A673 (cell line): Measurements from ENCODE around the gene TAC3. TPM values are rescaled to one million over a fixed set of nuclear protein-coding genes. Genes with fewer than 3 reads are reported as not detected.

Experiments used
- BruUV-seq: library from RNA; stranded (reverse); fragments of 400-500 nt; replicated peaks from 2 replicates; lab custom pipeline; 2021; lab: Mats Ljungman, UMichigan
- CTCF ChIA-PET: fragments of 300-600 bp; sonication (Branson Sonifier 250); formaldehyde crosslinking; loops from one replicate; lab custom pipeline; 2022; ENCODE audit warnings: antibody characterized with exemption; lab: Charles Lee
- POLR2A ChIA-PET: fragments of 300-600 bp; sonication (Branson Sonifier 250); formaldehyde crosslinking; loops from one replicate; lab custom pipeline; 2022; ENCODE audit warnings: antibody characterized with exemption; ENCODE audit not compliant: low non-redundant PET; lab: Charles Lee
- DNase-seq: peaks from one replicate; pipeline ENCODE4 v3.0.0-alpha.2; 2015; ENCODE audit warnings: low spot score
- H3K27ac ChIP-seq: fragments of 200-600 bp; sonication (generic); 2 replicates; pipeline ENCODE4 v1.5.1; 2016; ENCODE audit warnings: mixed run types, low read depth, mild to moderate bottlenecking, mixed read lengths, antibody characterized with exemption, low read length; ENCODE audit not compliant: poor library complexity, severe bottlenecking
- H3K27me3 ChIP-seq: fragments of 200-600 bp; sonication (generic); replicated peaks from 2 replicates; pipeline ENCODE4 v1.6.1; 2017; ENCODE audit warnings: mixed run types, low read depth, mild to moderate bottlenecking, mixed read lengths, antibody characterized with exemption, low read length; ENCODE audit not compliant: insufficient read depth, poor library complexity
- H3K36me3 ChIP-seq: fragments of 200-600 bp; sonication (generic); 2 replicates; pipeline ENCODE4 v1.6.1; 2016; ENCODE audit warnings: mixed run types, mild to moderate bottlenecking, mixed read lengths, antibody characterized with exemption, low read length; ENCODE audit not compliant: insufficient read depth, poor library complexity, severe bottlenecking
- H3K4me1 ChIP-seq: fragments of 200-600 bp; sonication (generic); 2 replicates; pipeline ENCODE4 v1.6.1; 2017; ENCODE audit warnings: mixed run types, mild to moderate bottlenecking, mixed read lengths, antibody characterized with exemption, low read length; ENCODE audit not compliant: insufficient read depth, poor library complexity, severe bottlenecking
- H3K4me3 ChIP-seq: fragments of 200-600 bp; sonication (generic); 2 replicates; pipeline ENCODE4 v1.5.1; 2016; ENCODE audit warnings: low read depth, mixed run types, mild to moderate bottlenecking, mixed read lengths, low read length; ENCODE audit not compliant: poor library complexity, severe bottlenecking
- H3K9me3 ChIP-seq: fragments of 200-600 bp; sonication (generic); 2 replicates; pipeline ENCODE4 v1.6.1; 2016; ENCODE audit warnings: mixed run types, low read depth, mild to moderate bottlenecking, mixed read lengths, antibody characterized with exemption, low read length; ENCODE audit not compliant: poor library complexity, severe bottlenecking
- EZH2 ChIP-seq: fragments of 200-600 bp; sonication (generic); IDR thresholded peaks from 2 replicates; pipeline ENCODE4 v1.6.1; 2017; ENCODE audit warnings: borderline replicate concordance, low read depth, mild to moderate bottlenecking, mixed read lengths, antibody characterized with exemption, low read length; ENCODE audit not compliant: poor library complexity, severe bottlenecking
- intact Hi-C: fragments of 100-400 bp; cut with micrococcal nuclease; formaldehyde crosslinking; loops from one replicate; pipeline ENCODE4 v1.10.0; 2022; ENCODE audit not compliant: unreplicated experiment
- total RNA-seq: library from RNA; stranded (reverse); gene quantifications from 2 replicates; pipeline ENCODE4 v1.2.3, GENCODE V29; 2021
- TF ChIP-seq, protein P1 (sequence below): fragments of 300-800, 200-600 bp; sonication (generic); conservative IDR thresholded peaks from 2 replicates; pipeline ENCODE4 v1.5.1; 2017; ENCODE audit warnings: low read depth, mild to moderate bottlenecking, antibody characterized with exemption, low read length, moderate library complexity, mixed read lengths

TAC3 gene
- total RNA-seq, 1 experiment from 2014 or later, result not detected

DNA sequence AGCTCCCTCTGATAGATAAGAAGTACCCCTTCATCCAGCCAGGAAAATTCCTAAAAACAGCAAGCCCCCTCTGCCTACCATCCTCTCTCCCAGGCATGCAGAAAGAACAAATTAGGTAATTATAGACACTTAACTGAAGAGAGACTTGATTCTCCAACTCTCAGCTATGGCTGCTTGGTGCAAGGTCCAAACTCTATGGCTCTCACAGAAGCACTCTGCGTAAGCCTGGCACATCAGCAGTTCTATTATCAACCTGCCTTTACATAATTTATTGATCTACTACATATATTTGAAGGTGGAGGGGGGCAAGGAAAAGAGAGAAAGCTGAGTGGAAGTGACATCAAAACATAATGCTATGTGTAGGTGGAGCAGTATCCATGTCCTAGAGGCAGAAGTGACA lies 34.7 kb upstream of the TAC3 start:
- no peak for DNase-seq
- intact Hi-C loops, result no loop called here
- no peaks in the 10 kb centered on the region for H3K9me3 ChIP-seq
- no peak overlapping the region for H3K4me3 ChIP-seq
- POLR2A ChIA-PET, result no interaction called here
- BruUV-seq, result no TSS peak
- no peak overlapping the region for H3K27ac ChIP-seq
- no peaks in the 10 kb centered on the region for H3K4me1 ChIP-seq
- no peak for TF ChIP-seq EZH2
- TF ChIP-seq, protein P1, sequence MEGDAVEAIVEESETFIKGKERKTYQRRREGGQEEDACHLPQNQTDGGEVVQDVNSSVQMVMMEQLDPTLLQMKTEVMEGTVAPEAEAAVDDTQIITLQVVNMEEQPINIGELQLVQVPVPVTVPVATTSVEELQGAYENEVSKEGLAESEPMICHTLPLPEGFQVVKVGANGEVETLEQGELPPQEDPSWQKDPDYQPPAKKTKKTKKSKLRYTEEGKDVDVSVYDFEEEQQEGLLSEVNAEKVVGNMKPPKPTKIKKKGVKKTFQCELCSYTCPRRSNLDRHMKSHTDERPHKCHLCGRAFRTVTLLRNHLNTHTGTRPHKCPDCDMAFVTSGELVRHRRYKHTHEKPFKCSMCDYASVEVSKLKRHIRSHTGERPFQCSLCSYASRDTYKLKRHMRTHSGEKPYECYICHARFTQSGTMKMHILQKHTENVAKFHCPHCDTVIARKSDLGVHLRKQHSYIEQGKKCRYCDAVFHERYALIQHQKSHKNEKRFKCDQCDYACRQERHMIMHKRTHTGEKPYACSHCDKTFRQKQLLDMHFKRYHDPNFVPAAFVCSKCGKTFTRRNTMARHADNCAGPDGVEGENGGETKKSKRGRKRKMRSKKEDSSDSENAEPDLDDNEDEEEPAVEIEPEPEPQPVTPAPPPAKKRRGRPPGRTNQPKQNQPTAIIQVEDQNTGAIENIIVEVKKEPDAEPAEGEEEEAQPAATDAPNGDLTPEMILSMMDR, result no peak
- H3K27me3 ChIP-seq, result no peaks in the 10 kb centered on the region
- H3K36me3 ChIP-seq, result no peaks in the 10 kb centered on the region
- CTCF ChIA-PET, result no interaction called here

DNA sequence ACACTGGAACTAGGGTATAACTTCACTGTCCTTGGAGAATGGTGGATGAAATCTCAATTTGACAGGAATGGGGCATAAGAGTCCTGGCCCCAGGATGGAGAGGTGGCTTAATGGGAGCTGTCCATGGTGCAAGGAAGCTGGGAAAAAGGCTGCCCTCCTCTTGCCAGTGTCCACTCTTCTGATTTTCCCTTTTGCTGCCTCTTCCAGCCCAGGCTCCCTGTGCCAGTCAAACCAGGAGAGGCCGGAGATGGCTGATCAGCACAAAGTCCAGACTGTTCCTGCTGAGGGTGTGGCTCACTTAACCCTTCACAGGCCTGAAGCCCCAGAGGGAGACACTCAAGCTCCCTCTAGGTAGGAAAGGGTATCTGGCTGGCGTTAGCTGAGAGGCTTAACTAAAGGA lies 33.6 kb upstream of the TAC3 start, which contains the start of gene MYO1A:
Gene MYO1A (minus strand): TSS at position 240 of the 400 bp plus-strand sequence. CDS start 1,806 bp downstream, outside the sequence.
- BruUV-seq, result no TSS peak
- POLR2A ChIA-PET, result no interaction called here
- intact Hi-C loops, result no loop called here

DNA sequence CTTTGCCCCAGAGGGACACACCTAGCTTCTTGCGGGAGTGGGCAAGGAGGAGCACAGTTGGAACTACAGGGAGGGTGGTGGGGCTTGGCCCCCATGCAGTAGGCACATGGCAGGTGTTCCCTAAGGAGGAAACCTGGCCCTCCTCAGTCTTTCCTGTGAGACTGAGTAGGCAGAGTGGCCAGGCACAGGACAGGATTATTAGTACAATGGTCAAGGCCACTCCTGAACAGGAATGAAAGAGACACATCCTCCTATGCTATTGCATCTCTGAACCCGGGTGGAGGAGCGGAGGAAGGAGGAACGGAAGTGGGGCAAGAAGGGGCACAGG lies 32.8 kb upstream of the TAC3 start:
- CTCF ChIA-PET, result no interaction called here
- POLR2A ChIA-PET, result no interaction called here
- Histone ChIP-seq H3K27me3 (no peaks in the 10 kb centered on the region), H3K4me3 (no peak overlapping the region), H3K36me3 (no peaks in the 10 kb centered on the region), H3K27ac (no peak overlapping the region), H3K4me1 (no peaks in the 10 kb centered on the region), H3K9me3 (no peaks in the 10 kb centered on the region)
- no TSS peak for BruUV-seq
- no peak for DNase-seq
- intact Hi-C loops, result no loop called here
- TF ChIP-seq EZH2, result no peak
- TF ChIP-seq, protein P1, result no peak

More for the DNA sequence above, 33.6 kb upstream of the TAC3 start, which contains the start of gene MYO1A:
- TF ChIP-seq EZH2, result no peak
- TF ChIP-seq, protein P1, result no peak
- Histone ChIP-seq H3K27me3 (no peaks in the 10 kb centered on the region), H3K9me3 (no peaks in the 10 kb centered on the region), H3K36me3 (no peaks in the 10 kb centered on the region), H3K4me1 (no peaks in the 10 kb centered on the region), H3K4me3 (no peak within 1 kb of the TSS), H3K27ac (no peak within 1 kb of the TSS)
- no peak for DNase-seq
- CTCF ChIA-PET, result no interaction called here
